ENCODE data around the gene KIRREL3. TPM values are rescaled to one million over a fixed set of nuclear protein-coding genes. Genes with fewer than 3 reads are reported as not detected.

The KIRREL3 gene
- total and polyA plus RNA-seq, 2 of the 4 experiments (the other 2 are of a cell fraction) = 10.9 to 15.9 TPM

DNA sequence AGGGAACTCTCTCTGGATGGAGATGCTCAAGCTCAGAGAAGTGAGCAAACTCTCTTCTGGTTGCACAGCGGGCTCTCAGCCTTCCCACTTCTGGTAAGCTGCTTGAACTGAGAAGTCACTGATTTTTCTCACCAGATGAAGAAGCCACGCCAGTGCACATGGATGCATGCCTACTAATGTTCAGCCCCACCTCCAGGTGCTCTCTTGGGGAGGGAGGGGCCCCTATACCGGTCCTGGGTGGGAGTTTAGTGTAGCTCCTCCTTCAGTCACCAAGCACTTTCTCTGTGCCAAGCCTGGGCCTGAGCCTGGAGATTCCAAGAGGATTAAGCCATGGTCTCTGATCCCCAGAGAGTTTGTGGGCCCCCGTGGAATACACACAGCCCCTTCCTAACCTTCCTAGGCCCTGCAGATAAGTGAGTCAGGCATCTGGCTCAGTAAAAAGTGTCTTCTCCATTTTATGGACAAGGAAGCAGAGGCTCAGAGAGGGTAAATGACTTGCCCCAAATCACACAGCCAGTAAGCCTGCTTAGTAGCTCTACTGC, 502.9 kb downstream of the KIRREL3 start:
- intact Hi-C loops (cut with micrococcal nuclease) = no loop called here
- Histone ChIP-seq H3K36me3 (ENCODE audit: control insufficient read depth, insufficient read depth, low read length) (no peaks in the 10 kb centered on the region), H2BK15ac (ENCODE audit: low read depth, low read length) (no peak overlapping the region), H2BK5ac (ENCODE audit: low read depth, low read length, poor library complexity, severe bottlenecking) (no peak overlapping the region), H2AK9ac (replicated peaks; ENCODE audit: low read depth, low read length, poor library complexity) (no peak overlapping the region), H3K18ac (ENCODE audit: low read depth, low read length) (no peak overlapping the region), H3K9ac (ENCODE audit: low read depth, low read length) (no peak overlapping the region), H3K4ac (ENCODE audit: low read depth, low read length) (no peak overlapping the region), H3K27ac (ENCODE audit: insufficient read depth, low read length) (no peak overlapping the region), H3K9me1 (ENCODE audit: insufficient read depth, low read length) (0 out of 2 replicates have a peak, but pooled peaks cover 2% of the 10 kb centered on the region), H3K4me3 (ENCODE audit: insufficient read depth, low read depth, low read length) (no peak overlapping the region), H3K27me3 (ENCODE audit: control insufficient read depth, insufficient read depth, low read length) (peaks cover 2% of the 10 kb centered on the region; the same call in 1 of the 2 replicates), H3K4me2 (ENCODE audit: low read depth, low read length) (no peak overlapping the region), H2AFZ (replicated peaks; ENCODE audit: low read length, poor library complexity) (no peak overlapping the region), H4K20me1 (ENCODE audit: insufficient read depth, low read length) (no peaks in the 10 kb centered on the region), H3K9me3 (ENCODE audit: control insufficient read depth, insufficient read depth, low read length) (no peaks in the 10 kb centered on the region), H3K79me1 (ENCODE audit: low read depth in 1 of 2, low read length in 2 of 2) (no peaks in the 10 kb centered on the region), H2BK120ac (ENCODE audit: low read depth, low read length) (no peak overlapping the region), H4K5ac (ENCODE audit: low read depth, low read length) (no peak overlapping the region), H4K91ac (ENCODE audit: insufficient read depth, low read depth, low read length) (no peak overlapping the region), H3K14ac (replicated peaks; ENCODE audit: low read depth, low read length) (no peak overlapping the region), H3K23ac (ENCODE audit: low read depth, low read length) (no peak overlapping the region), H2AK5ac (ENCODE audit: low read depth, low read length) (no peak overlapping the region), H2BK20ac (ENCODE audit: low read depth, low read length) (no peak overlapping the region), H3K56ac (ENCODE audit: extremely low read depth, insufficient read depth, low read length) (no peak overlapping the region), H3K4me1 (ENCODE audit: control insufficient read depth, insufficient read depth, low read length) (no peaks in the 10 kb centered on the region), H4K8ac (ENCODE audit: low read depth in 2 of 2, low read length in 2 of 2) (no peak overlapping the region)
- no CpG with 5 or more reads among the region's 4 CpGs for WGBS, 2 experiments (ENCODE audit: extremely low coverage in 2 of 2, insufficient read length in 1 of 2)
- no peak for TF ChIP-seq SMC3 (IDR thresholded peaks at IDR 0.05; ENCODE audit: low read depth, low read length)
- no peak for TF ChIP-seq RFX5 (IDR thresholded peaks at IDR 0.05; ENCODE audit: low read depth, low read length)
- no peak for TF ChIP-seq FOS (IDR thresholded peaks at IDR 0.05; ENCODE audit: low read depth, low read length)
- TF ChIP-seq MAFK (IDR thresholded peaks at IDR 0.05; ENCODE audit: low read depth, low read length) = no peak
- TF ChIP-seq, protein P1, sequence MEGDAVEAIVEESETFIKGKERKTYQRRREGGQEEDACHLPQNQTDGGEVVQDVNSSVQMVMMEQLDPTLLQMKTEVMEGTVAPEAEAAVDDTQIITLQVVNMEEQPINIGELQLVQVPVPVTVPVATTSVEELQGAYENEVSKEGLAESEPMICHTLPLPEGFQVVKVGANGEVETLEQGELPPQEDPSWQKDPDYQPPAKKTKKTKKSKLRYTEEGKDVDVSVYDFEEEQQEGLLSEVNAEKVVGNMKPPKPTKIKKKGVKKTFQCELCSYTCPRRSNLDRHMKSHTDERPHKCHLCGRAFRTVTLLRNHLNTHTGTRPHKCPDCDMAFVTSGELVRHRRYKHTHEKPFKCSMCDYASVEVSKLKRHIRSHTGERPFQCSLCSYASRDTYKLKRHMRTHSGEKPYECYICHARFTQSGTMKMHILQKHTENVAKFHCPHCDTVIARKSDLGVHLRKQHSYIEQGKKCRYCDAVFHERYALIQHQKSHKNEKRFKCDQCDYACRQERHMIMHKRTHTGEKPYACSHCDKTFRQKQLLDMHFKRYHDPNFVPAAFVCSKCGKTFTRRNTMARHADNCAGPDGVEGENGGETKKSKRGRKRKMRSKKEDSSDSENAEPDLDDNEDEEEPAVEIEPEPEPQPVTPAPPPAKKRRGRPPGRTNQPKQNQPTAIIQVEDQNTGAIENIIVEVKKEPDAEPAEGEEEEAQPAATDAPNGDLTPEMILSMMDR (conservative IDR thresholded peaks at IDR 0.05; ENCODE audit: low read depth, low read length) = no peak
- TF ChIP-seq BHLHE40 (IDR thresholded peaks at IDR 0.05; ENCODE audit: low read depth, low read length) = no peak
- no peak for TF ChIP-seq RAD21 (IDR thresholded peaks at IDR 0.05; ENCODE audit: low read length)
- TF ChIP-seq POLR2A (IDR thresholded peaks at IDR 0.05; ENCODE audit: low read depth, low read length) = no peak
- TF ChIP-seq MAZ (IDR thresholded peaks at IDR 0.05; ENCODE audit: borderline replicate concordance, low read depth, low read length) = no peak
- TF ChIP-seq CHD1 (IDR thresholded peaks at IDR 0.05; ENCODE audit: low read depth, low read length) = no peak
- no peak for TF ChIP-seq MXI1 (IDR thresholded peaks at IDR 0.05; ENCODE audit: borderline replicate concordance, low read depth, low read length)
- TF ChIP-seq CEBPB (IDR thresholded peaks at IDR 0.05; ENCODE audit: low read depth, low read length) = no peak
- no peak for TF ChIP-seq RCOR1 (IDR thresholded peaks at IDR 0.05; ENCODE audit: insufficient replicate concordance, low read length)
- TF ChIP-seq NFE2L2 (IDR thresholded peaks at IDR 0.05; ENCODE audit: low read depth, low read length) = no peak
- TF ChIP-seq, protein P2, sequence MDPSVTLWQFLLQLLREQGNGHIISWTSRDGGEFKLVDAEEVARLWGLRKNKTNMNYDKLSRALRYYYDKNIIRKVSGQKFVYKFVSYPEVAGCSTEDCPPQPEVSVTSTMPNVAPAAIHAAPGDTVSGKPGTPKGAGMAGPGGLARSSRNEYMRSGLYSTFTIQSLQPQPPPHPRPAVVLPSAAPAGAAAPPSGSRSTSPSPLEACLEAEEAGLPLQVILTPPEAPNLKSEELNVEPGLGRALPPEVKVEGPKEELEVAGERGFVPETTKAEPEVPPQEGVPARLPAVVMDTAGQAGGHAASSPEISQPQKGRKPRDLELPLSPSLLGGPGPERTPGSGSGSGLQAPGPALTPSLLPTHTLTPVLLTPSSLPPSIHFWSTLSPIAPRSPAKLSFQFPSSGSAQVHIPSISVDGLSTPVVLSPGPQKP (IDR thresholded peaks at IDR 0.05; ENCODE audit: borderline replicate concordance, low read depth, low read length) = no peak
- TF ChIP-seq, protein P3, sequence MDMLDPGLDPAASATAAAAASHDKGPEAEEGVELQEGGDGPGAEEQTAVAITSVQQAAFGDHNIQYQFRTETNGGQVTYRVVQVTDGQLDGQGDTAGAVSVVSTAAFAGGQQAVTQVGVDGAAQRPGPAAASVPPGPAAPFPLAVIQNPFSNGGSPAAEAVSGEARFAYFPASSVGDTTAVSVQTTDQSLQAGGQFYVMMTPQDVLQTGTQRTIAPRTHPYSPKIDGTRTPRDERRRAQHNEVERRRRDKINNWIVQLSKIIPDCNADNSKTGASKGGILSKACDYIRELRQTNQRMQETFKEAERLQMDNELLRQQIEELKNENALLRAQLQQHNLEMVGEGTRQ (IDR thresholded peaks at IDR 0.05; ENCODE audit: low read depth, low read length) = no peak
- no peak; the same call in 1 of the 2 replicates for ATAC-seq (ENCODE audit: low read depth)
- ChIA-PET CTCF (interaction anchor here (0.9 kb wide), 1 partner anchor 17 kb away, joined by 3 read pairs; no protein-coding TSS in a partner anchor), POLR2A (ENCODE audit: unreplicated experiment) (no interaction called here)
- in situ Hi-C loops (cut with MboI; ENCODE audit: low sequenced_read_pairs) = no loop called here
- dilution Hi-C loops (cut with HindIII; ENCODE audit: low sequenced_read_pairs, unreplicated experiment) = no loop called here
- no TSS peak for BruUV-seq (replicated peaks)
- no peak for DNase-seq

All from IMR-90 (cell line).